ENCODE results near the gene CDC45.

CDC45 gene

GRCh38 chr22:19457828-19458428 is 21.8 kb upstream of the CDC45 start:
- H3K27ac Mint-ChIP-seq: no peak overlapping the region
- H3K36me3 Mint-ChIP-seq (ENCODE audit: low read depth): peaks cover 45% of the 10 kb centered on the region
- no peaks in the 10 kb centered on the region for H3K9me3 Mint-ChIP-seq
- no peak overlapping the region for H3K4me3 Mint-ChIP-seq
- no peak for TF ChIP-seq CTCF (IDR thresholded peaks at IDR 0.05; ENCODE audit: unreplicated experiment in 3 of 3)
- no peaks in the 10 kb centered on the region for H3K4me1 Mint-ChIP-seq
- H3K27me3 Mint-ChIP-seq (ENCODE audit: low read depth): no peaks in the 10 kb centered on the region

- H3K9me3 Mint-ChIP-seq: no peaks in the 10 kb centered on the region
- H3K36me3 Mint-ChIP-seq (ENCODE audit: low read depth): peaks cover 40% of the 10 kb centered on the region
- no peak overlapping the region for H3K27ac Mint-ChIP-seq
- H3K4me1 Mint-ChIP-seq: no peaks in the 10 kb centered on the region
- no peak for TF ChIP-seq CTCF (IDR thresholded peaks at IDR 0.05; ENCODE audit: unreplicated experiment in 3 of 3)
- no peaks in the 10 kb centered on the region for H3K27me3 Mint-ChIP-seq (ENCODE audit: low read depth)
- no peak overlapping the region for H3K4me3 Mint-ChIP-seq
Observed at GRCh38 chr22:19460036-19460435, 19.7 kb upstream of the CDC45 start.

GRCh38 chr22:19461506-19461905 is 18.2 kb upstream of the CDC45 start:
- Mint-ChIP-seq H3K4me3 (no peak overlapping the region), H3K27ac (no peak overlapping the region), H3K27me3 (ENCODE audit: low read depth) (no peaks in the 10 kb centered on the region), H3K4me1 (no peaks in the 10 kb centered on the region), H3K9me3 (no peaks in the 10 kb centered on the region), H3K36me3 (ENCODE audit: low read depth) (peaks cover 38% of the 10 kb centered on the region)
- TF ChIP-seq CTCF (IDR thresholded peaks at IDR 0.05; ENCODE audit: unreplicated experiment in 3 of 3): no peak

- Mint-ChIP-seq H3K27me3 (ENCODE audit: low read depth) (no peaks in the 10 kb centered on the region), H3K9me3 (no peaks in the 10 kb centered on the region), H3K4me3 (no peak overlapping the region), H3K27ac (no peak overlapping the region), H3K4me1 (no peaks in the 10 kb centered on the region), H3K36me3 (ENCODE audit: low read depth) (peaks cover 40% of the 10 kb centered on the region)
- TF ChIP-seq CTCF (IDR thresholded peaks at IDR 0.05; ENCODE audit: unreplicated experiment in 3 of 3): no peak
Observed at GRCh38 chr22:19463008-19463407, 16.7 kb upstream of the CDC45 start.

GRCh38 chr22:19463491-19464469 is 15.9 kb upstream of the CDC45 start:
- no peaks in the 10 kb centered on the region for H3K4me1 Mint-ChIP-seq

More at GRCh38 chr22:19463491-19464469, 15.9 kb upstream of the CDC45 start:
- no peak overlapping the region for H3K4me3 Mint-ChIP-seq
- peaks cover 45% of the 10 kb centered on the region for H3K36me3 Mint-ChIP-seq (ENCODE audit: low read depth)
- no peak for TF ChIP-seq CTCF (IDR thresholded peaks at IDR 0.05; ENCODE audit: unreplicated experiment in 3 of 3)
- H3K27me3 Mint-ChIP-seq (ENCODE audit: low read depth): no peaks in the 10 kb centered on the region
- no peaks in the 10 kb centered on the region for H3K9me3 Mint-ChIP-seq
- H3K27ac Mint-ChIP-seq: no peak overlapping the region

Data from nephron (organoid).